Hepatocyte (in vitro differentiated cells): ENCODE measurements around the gene PLG.

Experiments
- EZH2 ChIP-seq: fragments of 200-600 bp; sonication (generic); IDR thresholded peaks from 2 replicates; pipeline ENCODE4 v1.6.1; 2016; ENCODE audit warnings: antibody characterized with exemption, mild to moderate bottlenecking, borderline replicate concordance
- TF ChIP-seq, protein P1 (sequence below): fragments of 200-600 bp; sonication (generic); IDR thresholded peaks from 2 replicates; pipeline ENCODE4 v1.5.1; 2016; ENCODE audit warnings: antibody characterized with exemption, mild to moderate bottlenecking; ENCODE audit not compliant: poor library complexity

DNA sequence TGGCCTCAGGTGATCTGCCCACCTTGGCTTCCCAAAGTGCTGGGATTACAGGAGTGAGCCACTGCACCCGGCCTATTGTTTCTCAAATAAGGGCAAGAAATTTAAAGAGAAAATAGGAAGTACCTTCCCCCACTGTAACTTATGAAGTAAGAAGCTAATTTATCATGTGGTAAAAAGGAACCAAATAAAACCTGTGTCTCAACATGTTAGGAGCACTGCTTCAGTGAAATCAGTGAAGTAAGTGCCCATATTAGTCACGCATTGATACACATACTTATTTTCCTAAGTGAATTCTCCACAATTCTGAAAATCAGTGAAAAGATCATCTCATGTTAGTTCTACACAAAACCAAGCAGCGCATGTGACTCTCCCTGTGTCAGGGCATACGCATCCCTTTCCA, 23.8 kb upstream of the PLG start:
- TF ChIP-seq EZH2, result no peak
- TF ChIP-seq, protein P1, sequence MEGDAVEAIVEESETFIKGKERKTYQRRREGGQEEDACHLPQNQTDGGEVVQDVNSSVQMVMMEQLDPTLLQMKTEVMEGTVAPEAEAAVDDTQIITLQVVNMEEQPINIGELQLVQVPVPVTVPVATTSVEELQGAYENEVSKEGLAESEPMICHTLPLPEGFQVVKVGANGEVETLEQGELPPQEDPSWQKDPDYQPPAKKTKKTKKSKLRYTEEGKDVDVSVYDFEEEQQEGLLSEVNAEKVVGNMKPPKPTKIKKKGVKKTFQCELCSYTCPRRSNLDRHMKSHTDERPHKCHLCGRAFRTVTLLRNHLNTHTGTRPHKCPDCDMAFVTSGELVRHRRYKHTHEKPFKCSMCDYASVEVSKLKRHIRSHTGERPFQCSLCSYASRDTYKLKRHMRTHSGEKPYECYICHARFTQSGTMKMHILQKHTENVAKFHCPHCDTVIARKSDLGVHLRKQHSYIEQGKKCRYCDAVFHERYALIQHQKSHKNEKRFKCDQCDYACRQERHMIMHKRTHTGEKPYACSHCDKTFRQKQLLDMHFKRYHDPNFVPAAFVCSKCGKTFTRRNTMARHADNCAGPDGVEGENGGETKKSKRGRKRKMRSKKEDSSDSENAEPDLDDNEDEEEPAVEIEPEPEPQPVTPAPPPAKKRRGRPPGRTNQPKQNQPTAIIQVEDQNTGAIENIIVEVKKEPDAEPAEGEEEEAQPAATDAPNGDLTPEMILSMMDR, result no peak
